ENCODE data around the gene RAPGEF3.

Gene RAPGEF3

DNA sequence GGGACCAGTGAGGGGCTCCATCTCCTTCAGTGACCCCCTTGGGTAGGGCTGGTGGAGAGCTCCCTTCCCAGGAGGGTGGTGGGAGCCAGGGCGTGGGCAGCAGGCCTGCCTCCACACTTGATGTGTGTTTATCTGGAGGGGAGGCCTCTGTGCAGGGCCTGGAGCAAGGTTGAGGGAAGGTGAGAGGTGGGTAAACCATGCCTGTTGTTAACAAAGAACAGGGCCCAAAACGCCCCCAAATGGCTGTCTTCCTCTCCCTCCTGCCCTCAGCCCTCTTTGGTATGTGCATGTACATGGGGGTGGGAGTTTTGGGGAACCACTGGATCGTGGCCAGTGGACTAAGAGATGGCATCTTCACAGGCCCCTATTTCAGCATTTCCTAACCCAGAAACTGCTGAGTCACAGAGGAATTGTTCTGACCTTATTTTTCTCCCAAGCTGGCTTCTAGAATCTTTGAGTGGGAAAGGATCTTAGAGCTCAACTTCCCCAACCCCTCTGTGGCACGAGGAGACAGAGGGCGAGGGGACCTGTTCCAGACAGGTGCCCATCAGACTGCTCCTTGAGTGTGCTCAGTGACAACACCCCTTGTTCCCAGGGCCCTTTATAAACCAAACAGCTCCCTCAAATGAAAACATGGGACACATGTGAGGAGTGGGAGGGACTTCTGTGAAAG, 17.9 kb upstream of the RAPGEF3 start:
- DNase-seq: no peak

DNA sequence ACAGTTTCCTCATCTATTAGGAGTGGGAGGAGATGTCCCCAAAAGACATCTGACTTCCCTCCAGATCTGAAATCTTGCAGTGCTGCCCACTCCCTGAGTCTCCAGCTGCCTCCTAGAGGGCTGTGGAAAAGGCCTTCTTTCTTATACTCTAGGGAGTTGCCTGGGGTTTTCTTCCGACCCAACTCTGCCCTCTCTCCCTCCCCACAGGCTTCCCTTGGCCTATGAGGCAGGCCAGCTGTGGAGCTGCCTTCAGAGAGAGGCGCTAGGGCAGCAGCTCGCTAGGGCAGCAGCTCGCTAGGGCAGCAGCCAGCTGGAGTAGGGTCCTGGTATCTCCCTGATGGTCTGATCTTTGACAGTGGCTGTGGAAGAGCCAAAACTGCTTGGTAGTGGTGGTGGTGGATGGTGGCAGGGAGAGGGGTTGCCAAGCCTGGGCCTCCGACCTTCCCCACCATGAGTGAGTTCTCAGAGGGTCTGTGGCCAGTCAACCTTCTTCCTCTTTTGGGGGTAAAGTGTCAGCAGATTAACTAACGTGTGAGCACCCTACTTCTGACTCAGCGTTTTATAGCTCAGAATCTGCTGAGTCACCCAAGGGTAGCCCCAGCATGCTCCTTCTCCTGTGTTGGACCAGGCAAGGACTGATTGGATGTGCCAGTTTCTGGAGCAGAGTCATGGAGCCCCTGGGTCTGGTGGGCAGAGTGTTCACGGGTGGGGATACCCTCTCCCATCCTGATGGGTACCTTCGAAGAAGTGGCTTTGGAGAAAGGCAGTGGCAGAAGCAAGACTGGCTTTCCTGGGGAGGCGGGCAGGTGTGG, 16.6 kb upstream of the RAPGEF3 start:
- no peak for DNase-seq

DNA sequence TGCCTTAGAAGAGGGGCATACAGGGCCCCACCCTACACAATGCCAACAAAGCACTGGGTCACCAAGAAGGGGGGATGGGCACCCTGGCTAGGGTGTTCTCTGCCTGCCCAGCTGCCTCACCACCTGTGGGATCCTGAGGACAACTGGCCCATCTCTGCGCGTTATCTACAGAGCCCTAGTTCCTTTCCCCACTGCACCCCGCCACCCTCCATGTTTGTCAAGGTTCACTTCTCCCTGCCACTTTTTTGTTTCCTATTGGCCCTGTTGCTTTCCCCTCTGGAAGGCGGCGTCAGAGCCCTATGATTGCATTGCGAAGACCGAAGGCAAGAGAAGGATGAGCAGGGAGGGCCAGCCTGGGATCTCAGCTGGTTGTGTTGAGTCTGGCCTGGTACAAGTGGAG, 16.0 kb upstream of the RAPGEF3 start:
- DNase-seq: no peak

DNA sequence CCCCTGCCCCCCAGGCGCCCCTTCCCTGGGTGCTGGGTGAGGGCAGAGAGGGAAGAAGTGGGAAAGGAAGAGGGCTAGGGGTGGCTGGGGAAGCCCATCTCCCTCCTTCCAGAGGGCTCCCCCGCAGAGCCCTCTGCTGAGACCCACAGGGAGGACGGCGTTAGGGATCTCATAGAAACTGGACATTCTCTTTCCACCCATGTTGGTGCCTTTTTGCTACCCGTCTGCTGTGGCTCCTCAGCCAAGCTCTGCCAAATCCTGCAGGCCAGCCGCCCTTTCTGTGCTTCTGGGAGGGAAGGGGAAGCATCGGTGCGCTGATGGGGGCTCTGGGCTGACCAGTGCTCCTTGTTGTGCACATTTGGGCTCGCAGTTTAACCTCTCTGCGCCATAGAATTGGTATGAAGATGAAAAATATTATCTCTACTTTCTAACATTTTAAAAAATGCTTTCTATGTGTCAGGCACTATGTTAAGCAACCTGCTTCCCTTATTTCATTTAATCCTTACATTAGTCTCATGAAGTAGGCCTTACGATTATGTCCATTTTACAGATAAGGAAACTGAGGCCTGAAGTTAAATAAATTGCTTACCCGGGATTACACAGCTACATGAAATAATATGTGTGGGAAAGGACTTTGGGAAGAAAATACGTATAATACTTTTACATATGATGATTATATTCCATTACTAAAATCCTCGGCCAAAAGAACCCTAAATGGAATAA, 15.3 kb upstream of the RAPGEF3 start:
- no peak for DNase-seq

DNA sequence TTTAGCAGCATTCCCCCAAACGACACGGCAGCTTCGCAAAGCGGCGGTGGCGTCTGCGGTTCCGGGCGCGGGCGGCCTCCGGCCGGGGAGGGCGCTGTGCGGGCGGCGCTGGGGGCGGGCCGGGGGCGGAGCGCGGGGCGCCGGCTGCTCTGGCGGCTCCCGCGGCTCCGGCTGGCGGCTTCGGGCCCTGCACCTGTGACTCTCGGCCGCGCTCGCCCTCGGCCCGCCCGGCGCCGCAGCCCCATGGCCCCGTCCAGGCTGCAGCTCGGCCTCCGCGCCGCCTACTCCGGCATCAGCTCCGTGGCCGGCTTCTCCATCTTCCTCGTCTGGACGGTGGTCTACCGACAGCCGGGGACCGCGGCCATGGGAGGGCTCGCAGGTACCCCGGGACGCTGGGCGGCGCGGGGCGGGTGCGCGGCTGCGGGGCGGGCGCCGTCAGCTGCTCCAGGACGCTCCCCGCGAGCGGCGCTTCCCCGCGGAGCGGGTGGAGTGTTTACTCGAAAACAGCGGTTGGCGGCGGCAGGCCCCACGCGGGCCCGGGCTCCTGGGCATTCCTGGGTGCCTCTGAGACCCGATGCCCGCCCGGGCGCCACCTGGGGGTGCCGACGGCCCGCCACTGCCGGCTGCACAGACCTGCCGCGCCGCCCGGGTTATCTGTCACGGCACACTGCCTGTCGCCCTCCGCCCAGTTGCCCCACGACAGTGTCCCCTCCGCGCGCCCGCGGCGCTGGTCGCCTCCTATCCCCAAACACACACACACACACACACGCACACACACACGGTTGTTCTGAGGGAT, 14.6 kb upstream of the RAPGEF3 start, which contains the start of gene SLC48A1:
Gene SLC48A1, plus strand, starts transcription at position 177 of the 796 bp plus-strand sequence. Its CDS starts 67 bp downstream, at position 244.
- DNase-seq: no peak

DNA sequence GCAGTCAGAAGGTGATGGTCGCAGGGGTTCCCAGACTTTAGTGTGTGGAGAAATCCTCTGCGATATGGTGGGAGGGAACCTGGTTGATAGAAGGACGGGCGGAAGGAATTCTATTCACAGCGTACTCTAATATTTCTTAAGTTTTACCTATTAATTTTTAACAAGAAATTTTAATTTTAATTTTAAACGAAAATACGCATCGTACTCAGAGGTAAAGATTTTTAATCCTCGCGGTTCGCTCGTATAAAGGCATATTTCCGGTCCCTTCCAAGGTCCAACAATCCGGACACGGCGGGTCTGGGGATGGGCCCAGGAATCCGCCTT, 14.0 kb upstream of the RAPGEF3 start:
- DNase-seq: no peak

DNA sequence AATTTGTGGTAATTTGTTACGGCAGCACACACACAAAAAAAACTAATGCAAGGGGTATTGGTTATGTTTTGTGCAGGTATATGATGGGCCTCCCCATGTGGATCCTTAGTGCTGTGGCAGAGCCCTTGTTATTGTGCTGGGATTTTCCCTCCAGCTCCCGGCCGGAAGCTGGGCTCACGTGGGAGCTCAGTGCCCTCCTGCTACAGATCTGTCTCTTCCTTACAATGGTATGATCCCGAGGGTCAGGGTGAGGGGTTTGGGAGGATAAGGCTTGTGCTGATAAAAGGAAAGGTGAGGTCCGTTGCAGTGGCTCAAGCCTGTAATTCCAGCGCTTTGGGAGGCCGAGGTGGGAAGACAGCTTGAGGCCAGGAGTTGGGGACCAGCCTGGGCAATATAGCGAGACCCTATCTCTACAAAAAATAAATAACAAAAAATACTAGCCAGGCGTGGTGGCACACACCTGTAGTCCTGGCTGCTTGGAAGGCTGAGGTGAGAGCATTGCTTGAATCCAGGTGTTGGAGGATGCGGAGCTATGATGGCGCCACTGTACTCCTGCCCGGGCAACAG, 13.5 kb upstream of the RAPGEF3 start:
- DNase-seq: no peak

DNA sequence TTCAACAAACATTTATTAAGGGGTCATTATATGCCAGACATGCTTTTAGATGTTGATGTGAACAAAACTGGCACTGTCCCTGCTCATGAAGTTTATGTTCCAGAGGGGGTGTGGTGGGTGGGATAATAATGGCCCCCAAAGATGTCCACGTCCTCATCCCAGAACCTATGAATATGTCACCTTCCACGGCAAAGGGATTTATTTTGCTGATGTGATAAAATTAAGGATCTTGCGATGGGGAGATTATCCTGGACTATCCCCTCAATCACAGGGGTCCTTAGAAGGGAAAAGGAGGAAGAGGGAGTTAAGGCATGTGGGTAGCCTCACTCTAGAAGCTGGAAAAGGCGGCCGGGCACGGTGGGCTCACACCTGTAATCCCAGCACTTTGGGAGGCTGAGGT, 12.6 kb upstream of the RAPGEF3 start:
- no peak for DNase-seq

DNA sequence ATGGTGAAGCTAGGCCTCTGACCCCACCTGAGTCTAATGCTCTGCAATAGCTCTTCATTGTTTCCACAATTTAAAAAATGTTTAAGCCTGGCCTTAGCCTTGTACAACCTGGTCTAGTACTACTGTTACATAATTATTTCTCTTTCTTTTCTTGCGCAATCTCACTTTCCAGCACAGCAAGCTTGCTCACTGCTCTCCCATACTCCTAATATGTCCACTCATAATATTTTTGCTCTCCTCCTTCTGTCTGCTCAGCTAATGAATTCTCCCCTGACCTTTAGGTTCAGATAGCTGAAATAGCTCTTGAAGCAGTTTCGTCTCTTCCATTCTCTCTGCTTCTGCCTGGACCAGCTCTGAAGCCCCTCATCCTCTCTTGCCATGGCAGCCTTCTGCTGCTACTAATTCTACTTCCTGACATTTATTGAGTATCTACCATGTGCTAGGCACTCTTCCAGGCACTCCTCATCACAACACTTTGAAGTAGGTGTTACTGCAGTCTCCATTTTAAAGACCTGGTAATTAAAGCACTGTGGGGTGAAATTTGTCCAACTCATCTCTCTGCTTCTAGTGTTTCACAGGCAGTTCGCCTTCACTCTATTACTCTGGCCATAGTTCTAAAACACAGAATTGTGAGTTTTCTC, 11.5 kb upstream of the RAPGEF3 start:
- DNase-seq: no peak

DNA sequence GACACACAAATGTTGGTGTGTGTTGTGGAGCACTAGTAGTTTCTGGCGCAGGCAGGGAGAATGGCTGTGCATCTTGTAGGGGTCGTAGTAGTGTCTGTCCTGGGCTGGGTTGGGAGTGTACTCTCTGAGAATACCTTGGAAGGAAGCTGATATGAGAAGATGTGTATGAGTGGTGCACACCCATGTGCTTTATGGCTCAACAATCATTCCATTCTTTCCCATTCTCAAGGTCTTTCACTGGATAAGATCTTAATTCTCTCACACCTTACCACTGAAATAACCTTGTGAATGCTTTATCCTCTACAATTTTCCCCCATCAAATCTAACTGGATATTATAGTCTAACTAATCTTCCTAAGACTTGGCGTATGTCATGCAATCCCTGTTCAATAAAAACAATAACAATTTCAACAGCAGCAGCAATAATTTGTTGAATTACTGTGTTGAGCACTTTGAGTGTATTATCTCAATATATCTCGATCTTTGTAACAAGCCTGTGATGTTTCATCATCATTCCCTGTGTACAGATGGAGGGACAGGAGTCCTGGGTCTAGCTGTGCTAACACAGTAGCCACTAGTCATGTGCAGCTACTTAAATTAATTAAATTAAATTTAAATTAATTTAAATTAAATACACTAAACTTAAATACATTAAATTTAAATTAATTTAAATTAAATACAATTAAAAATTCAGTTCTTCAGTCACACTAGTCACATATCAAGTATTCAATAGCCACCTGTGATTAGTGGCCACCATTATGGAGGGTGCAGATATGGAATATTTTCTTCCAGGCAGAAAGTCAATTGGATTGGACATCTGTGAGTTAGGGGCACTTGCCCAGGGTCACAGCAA, 10.8 kb upstream of the RAPGEF3 start:
- DNase-seq: no peak

DNA sequence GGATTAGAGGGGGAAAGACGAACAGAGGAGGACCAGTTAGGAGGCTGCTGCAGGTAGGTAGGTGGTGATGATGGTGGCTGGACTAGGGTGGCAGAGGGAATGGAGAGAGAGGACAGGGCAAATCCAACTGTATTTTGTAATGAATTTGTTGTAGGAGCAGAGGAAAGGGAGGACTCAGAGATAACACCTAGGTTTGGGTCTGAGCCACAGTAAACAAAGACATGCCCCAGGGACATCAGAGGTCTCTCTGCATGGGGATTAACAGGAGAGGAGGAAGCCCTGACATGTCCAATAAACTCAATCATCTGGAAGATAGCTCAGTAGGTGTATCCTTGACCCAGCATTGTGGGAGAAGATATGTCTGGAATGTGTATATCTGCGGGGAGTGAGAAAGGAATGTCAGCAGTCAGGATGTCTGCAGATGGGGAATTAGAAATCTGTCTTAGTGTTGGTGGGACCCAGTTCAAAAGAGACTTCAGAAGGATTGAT, 9.7 kb upstream of the RAPGEF3 start:
- DNase-seq: no peak

DNA sequence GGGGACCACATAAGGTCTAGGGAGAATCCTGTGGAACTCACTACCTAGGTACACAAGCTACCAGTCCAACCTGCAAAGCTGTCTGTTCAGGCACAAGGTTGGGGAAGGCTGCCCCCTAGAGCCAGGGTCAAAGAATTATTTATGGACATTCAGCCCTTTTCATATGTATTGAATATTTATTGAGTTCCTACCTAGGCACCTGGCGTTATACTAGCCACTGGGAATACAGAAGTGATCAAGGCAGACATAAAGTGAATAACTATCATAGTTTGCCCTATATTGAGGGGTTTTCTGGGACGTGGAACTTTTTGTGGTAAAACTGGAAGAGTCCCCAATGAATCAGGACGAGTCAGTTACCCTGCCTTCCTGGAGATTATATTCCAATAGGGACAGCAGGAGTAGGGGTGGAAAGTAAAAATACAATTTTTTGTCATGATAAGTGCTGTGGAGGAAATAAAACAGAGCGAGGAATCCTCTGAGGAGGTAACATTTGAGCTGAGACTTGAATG, 8.6 kb upstream of the RAPGEF3 start:
- DNase-seq: no peak

DNA sequence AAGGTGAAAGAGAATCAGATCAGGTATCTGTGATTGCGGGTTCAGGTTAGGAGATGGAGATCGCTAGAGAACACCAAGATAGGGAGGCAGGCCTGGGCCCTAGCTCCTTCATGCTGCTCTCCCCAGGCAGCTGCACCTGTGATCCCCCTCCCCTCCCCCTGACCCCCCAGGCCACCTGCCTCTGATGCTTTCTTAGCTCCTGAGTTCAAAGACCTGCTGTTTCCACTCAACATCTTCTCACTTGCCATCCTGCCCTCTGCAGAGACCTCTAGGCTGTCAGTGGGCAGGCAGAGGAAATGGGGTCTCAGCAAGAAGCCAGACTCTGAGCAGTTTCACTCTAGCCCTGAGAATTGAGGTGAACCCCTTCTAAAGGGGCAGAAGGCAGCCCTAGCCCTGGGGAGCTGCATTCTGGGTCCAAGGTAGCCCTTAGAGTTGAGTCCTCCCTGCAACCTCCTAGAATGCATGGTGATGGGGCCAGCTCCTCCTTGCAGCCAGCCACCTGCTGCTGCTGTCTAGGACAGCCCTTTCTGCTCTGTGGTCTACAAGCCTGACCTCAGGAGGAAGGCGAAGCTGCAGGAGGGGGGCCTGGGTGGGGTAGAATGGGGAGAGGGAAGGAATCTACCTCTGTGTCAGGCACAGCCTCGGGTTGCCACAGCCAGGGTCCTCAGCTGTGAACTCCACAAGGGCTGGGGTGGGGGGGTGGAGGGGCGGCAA, 8.0 kb upstream of the RAPGEF3 start:
- no peak for DNase-seq

DNA sequence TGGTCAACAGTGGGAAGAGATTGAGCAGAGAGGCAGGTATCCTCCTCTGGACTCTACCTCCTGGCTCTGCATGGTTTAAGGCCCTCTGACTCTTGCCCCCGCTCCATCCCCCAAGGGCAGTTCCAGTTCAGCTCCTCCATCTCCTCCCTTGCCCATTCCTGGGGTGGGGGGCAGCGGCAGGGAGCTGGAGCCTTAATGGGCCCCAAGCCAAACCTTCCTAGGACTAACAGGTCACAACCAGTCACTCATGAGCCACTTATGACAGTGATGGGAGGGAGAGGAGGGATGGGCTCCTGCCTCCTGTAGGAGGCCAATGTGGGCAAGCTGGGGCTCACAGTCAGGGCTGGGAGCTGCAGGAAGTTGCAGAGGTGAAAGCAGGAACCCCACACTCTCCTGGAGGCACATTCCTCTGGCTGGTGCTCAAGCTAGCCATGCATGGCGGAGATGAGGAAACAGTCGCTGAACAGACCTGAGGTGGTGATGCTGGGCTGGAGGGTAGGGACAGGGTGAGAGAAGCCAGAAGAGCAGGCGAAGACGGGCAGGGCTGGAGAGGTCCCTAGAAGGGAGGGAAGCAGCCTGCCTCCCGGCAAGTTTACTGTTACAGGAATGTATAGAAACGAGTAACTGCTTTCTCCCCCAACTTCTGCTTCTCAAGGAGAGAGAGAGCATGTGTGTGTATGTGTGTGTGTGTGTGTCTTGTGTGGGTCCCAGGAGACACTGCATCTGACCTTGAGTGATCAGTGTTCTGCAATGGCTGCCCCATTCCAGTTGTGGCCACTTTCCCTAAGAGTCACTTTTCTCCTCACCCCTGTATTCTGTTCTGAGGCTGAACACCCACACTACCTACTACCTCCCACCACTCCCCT, 5.0 kb upstream of the RAPGEF3 start:
- DNase-seq: no peak

DNA sequence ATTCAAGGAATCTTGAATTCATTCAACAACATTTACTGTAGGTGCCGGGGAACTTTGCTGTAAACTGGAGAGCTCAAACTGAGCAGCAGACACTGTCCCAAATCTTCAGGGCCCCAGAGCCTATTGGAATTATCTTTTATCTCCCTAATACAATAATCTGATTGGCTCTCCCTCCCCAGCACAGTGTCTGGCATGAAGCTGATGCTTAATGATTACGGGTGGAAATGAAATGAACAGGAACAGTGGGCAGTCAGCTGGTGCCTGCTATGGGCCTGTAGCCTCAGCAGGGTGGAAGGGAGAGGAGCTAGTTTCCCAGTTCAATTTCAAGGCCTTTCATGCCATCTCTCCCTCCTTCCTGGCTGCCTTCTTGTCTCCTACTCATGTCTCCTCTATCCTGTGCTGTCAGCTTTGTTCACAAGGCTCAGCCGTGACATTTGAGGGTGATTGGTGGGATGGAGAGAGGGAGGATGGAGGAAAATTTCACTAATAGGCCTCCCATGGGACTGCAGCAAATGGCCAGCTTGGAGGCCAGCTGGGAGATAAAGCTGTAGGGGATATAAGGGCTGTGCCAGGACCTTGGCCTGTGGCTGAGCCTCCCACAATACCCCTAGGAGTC, 4.3 kb upstream of the RAPGEF3 start:
- DNase-seq: no peak

DNA sequence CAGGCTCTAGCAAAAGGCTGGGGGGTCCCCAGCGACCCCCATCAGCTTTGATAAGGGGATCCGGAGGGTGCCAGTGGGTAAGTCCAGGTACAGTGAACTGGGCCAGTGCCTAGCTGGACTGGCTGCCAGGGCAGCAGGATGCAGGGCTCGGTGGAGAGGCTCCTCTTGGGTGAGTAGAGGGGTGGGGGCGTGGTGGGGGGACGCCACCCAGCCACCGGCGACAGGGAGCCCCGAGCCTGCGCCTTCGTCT, 171 bp downstream of the RAPGEF3 start:
- no peak for DNase-seq

DNA sequence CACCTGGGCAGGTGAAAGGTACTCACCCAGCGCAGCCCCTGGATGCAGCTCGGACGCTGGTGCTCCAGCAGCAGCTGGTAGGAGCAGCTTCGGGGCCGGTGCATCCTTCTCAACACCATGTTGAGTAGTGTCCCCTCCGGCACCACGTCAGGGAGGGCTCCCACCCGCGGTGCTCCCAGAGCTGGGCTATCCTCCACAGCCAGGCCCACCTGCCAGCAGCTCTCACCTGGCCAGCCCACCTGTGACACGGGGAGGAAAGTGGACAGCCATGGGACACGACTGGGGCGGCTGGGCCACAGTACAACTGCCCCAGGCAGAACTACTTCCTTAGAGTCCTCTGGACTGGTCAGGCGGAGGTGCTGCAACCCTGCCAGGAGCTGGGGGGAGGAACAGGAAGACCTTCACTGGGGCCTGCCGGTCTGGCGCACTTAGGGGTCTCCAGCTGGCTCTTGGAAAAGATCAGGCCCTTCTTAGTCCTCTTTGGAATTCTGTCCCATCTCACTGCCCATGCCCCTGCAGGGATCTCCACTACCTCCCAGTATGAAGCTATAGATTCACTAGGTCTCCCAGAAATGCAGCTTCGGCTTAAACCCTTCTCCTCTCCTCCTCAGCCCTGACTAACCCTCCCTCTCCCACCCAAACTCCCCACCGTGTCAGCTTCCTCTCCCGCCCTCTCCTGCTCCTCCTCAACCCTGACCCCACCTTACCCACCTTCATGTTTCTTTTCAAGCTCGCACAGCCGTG, 668 bp downstream of the RAPGEF3 start:
- no peak for DNase-seq

DNA sequence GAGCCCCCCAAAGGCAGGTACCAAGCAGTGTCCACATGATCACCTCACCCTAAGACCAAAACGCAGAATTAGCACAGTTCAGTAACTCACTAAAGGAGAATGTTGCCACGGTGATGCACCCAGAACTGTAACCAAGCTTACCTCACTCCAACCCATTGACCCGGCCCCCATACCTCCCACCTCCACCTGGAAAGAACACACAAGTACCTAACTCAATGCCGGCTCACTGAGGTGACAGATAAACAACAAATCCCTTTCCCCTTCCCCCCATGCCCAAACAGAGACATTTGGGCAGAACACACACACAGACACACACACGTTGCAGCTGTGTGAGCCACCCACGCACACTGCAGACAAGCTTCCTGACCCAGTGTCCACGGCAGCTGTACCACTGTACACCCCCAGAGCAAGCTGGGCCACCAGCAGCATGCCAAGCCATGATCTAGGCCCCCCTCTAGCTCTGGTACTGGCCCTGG, 1.3 kb downstream of the RAPGEF3 start:
- DNase-seq: no peak

Measured in cortex of kidney (tissue), 1 donor.